Esophagus muscularis mucosa (tissue), 4 donors: ENCODE measurements around the gene DVL1.

Experiments used
- EP300 ChIP-seq: sonication (generic); formaldehyde crosslinking; IDR thresholded peaks from one replicate; pipeline ENCODE4 v1.6.1; 2017; ENCODE audit warnings: antibody characterized with exemption
- POLR2A ChIP-seq: fragments of 450-650 bp; IDR thresholded peaks from one replicate; pipeline ENCODE4 v1.6.1; 2017; ENCODE audit warnings: antibody characterized with exemption, moderate library complexity, mild to moderate bottlenecking, low read depth
- POLR2AphosphoS5 ChIP-seq, 2 donors: sonication (generic); formaldehyde crosslinking; IDR thresholded peaks; one replicate each; pipeline ENCODE4 v1.6.1; 2017; ENCODE audit warnings: antibody characterized with exemption in 2 of 2
- TF ChIP-seq, protein P1 (sequence below), 3 experiments: fragments of 200-600 bp in 2 of 3; fragments of 450-650 bp in 1 of 3; sonication (generic) in 2 of 3; IDR thresholded peaks; one replicate each; pipeline ENCODE4 v1.5.1; 2017 to 2019; ENCODE audit warnings: antibody characterized with exemption in 3 of 3, mild to moderate bottlenecking in 2 of 3, moderate library complexity in 1 of 3

GRCh38 chr1:1355416-1355815 is 6.2 kb upstream of the DVL1 start:
- TF ChIP-seq, protein P1, sequence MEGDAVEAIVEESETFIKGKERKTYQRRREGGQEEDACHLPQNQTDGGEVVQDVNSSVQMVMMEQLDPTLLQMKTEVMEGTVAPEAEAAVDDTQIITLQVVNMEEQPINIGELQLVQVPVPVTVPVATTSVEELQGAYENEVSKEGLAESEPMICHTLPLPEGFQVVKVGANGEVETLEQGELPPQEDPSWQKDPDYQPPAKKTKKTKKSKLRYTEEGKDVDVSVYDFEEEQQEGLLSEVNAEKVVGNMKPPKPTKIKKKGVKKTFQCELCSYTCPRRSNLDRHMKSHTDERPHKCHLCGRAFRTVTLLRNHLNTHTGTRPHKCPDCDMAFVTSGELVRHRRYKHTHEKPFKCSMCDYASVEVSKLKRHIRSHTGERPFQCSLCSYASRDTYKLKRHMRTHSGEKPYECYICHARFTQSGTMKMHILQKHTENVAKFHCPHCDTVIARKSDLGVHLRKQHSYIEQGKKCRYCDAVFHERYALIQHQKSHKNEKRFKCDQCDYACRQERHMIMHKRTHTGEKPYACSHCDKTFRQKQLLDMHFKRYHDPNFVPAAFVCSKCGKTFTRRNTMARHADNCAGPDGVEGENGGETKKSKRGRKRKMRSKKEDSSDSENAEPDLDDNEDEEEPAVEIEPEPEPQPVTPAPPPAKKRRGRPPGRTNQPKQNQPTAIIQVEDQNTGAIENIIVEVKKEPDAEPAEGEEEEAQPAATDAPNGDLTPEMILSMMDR (IDR thresholded peaks at IDR 0.05): no peak
- TF ChIP-seq POLR2A: no peak
- TF ChIP-seq POLR2AphosphoS5 (IDR thresholded peaks at IDR 0.05): no peak
- TF ChIP-seq EP300: no peak
